Omental fat pad (tissue), 4 donors: ENCODE results near the gene FGD3. TPM values are rescaled to one million over a fixed set of nuclear protein-coding genes. Genes with fewer than 3 reads are reported as not detected.

Experiments used
- ATAC-seq: fragments of 150-250 bp; one replicate; pipeline ENCODE4 v1.9.1; 2016; ENCODE audit warnings: mild to moderate bottlenecking, moderate library complexity; ENCODE audit not compliant: low FRiP score
- DNase-seq: peaks from one replicate; pipeline ENCODE4 v3.0.0-alpha.2; 2019; ENCODE audit warnings: low spot score
- CTCF ChIP-seq, 3 donors: fragments of 450-650 bp; IDR thresholded peaks; one replicate each; pipeline ENCODE4 v1.5.1; 2016 to 2017; ENCODE audit warnings: antibody characterized with exemption in 3 of 3, mild to moderate bottlenecking in 3 of 3, moderate library complexity in 2 of 3
- total RNA-seq, 4 donors: library from RNA; depleted of rRNA; stranded (reverse); fragments of >200 nt; gene quantifications; one replicate each; pipeline ENCODE4 v1.1.0, GENCODE V29; 2016

FGD3 gene
- total RNA-seq, 4 donors from 2014 or later = 5.4 to 26.5 (median 8.9) TPM

DNA sequence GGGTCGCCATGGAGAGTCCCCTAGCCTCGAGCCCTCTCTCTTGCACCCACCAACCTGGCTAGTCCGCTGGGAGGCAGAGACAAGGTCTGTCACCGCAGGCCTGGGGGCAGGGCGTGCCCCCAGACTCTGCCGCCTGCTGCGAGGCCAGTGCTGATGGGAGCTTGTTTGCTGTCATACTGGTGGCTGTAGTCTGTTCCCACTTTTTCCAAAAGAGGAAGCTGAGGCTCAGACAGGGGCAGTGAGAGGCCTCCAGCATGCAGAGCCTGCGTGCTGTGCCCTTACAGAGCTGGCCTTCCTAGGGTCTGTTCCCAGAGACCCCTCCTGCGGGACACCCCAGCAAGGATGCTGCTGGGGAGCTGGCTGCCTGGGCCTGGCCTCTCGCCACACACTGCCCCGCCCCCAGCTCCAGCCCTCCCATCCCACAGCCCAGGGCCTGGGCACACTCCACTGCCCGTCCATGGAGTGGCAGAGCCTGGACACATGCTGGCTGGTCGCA lies 90.2 kb downstream of the FGD3 start:
- ATAC-seq (no peak), DNase-seq (no peak)
- TF ChIP-seq CTCF (IDR thresholded peaks at IDR 0.05) = no peak

DNA sequence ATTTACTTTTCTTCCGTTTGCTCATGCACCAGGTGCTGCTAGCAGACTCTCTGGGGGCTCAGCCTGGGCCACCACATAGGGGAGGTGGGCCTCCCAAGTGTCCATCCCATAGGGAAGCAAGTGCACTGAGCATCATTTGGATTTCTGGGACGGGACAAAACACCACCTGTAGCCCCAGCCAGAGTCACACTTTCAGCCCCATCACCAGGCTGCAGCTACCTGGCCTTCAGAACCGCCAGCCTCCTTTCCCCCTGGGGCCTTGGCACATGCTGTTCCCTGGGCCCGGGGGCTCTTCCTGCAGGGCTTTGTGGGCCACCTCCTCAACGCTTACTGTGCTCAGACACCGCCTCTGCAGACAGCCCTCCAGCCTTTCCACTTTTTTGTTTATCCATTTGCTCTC lies 91.6 kb downstream of the FGD3 start:
- ATAC-seq (no peak), DNase-seq (no peak)
- TF ChIP-seq CTCF (IDR thresholded peaks at IDR 0.05) = no peak

- no peak for TF ChIP-seq CTCF (IDR thresholded peaks at IDR 0.05)
- no peak for DNase-seq
- no peak for ATAC-seq
These were observed 92.1 kb downstream of the FGD3 start for GRCh38 chr9:93039456-93039855.

GRCh38 chr9:93039976-93040375 lies 92.7 kb downstream of the FGD3 start:
- no peak for TF ChIP-seq CTCF (IDR thresholded peaks at IDR 0.05)
- no peak for ATAC-seq
- no peak for DNase-seq

DNA sequence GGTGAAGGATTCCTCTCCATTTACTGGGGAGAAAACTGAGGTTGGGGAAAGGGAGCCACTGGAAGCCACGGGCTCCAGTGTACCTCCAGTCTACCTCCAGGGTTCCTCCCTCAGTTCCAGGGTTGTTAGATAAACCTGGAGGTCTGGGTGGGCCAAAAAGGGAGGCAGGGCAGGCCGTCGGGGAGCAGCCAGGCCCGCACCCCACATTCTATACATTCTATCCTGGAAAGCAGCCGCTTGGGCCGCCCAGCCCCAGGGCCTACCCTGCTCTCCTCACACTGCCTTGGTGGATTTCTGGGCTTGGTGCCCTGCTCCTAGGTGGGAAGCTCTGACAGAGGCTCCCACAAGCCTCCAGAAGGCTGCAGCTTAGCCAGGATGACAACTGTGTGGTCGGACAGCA lies 93.1 kb downstream of the FGD3 start:
- ATAC-seq (no peak), DNase-seq (no peak)
- TF ChIP-seq CTCF (IDR thresholded peaks at IDR 0.05) = no peak

DNA sequence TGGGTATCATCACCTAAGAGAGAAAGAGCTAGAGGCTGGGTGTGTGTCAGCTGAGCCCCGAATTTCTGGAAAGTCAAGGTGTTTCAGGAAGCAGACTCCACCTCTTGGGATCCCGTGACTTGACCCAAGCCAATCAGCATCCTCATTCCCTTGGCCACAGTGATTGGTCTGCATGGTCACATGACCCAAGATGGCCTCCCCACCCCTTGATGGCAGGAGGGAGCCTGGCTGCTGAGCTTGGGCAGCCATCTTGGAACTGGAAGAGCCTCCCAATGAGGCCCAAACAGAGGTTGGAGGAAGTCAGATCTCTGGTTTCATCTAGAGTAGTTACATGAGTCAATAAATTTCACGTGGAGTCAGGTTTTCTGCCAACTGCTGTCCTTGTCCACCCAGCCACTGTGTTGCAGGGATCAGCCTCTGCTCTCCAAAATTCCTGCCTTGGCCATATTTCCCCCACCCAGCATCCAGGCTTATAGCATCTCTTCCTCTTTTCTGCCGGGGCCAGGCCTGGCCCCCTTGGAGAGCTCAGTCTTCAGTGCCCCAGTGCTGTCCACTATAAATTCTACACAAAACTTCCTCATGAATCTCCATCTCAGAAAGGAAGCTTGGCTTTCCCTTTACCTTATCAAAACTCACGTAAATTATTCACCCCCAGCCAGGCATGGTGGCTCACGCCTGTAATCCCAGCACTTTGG lies 93.9 kb downstream of the FGD3 start:
- ATAC-seq (no peak), DNase-seq (no peak)
- TF ChIP-seq CTCF (IDR thresholded peaks at IDR 0.05) = no peak

GRCh38 chr9:93043122-93043521 lies 95.8 kb downstream of the FGD3 start:
- no peak for TF ChIP-seq CTCF (IDR thresholded peaks at IDR 0.05)
- ATAC-seq (no peak), DNase-seq (no peak)
